ENCODE results near the gene SCMH1.

DNA sequence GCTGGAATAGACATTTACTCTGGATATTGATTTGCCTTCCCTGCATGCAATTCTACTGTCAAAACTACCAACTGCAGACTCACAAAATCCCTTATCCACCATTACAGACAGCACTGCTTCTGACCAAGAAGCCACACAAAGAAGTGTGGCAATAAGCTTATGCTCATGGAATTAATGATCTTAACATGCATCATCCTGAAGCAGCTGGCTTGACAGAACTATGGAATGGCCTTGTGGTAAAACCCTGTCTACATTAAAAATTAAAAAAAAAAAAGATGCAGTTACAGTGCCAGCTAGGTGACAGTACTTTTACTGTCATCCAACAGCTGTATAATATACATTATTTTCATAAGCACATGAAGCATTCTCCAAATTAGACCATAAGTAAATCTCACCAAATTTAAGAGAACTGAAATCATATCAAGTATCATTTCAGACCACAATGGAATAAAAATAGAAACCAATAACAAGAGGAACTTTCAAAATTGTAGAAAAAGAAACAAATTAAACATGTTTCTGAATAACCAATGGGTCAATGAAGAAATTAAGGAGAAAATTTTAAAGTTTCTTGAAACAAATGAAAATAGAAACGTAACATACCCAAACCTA lies 70.7 kb downstream of the SCMH1 start:
- TF ChIP-seq EZH2 (IDR thresholded peaks at IDR 0.05): no peak
- TF ChIP-seq POLR2A (IDR thresholded peaks at IDR 0.05; ENCODE audit: borderline replicate concordance, extremely low read depth, insufficient read depth, insufficient read length): no peak
- TF ChIP-seq, protein P1, sequence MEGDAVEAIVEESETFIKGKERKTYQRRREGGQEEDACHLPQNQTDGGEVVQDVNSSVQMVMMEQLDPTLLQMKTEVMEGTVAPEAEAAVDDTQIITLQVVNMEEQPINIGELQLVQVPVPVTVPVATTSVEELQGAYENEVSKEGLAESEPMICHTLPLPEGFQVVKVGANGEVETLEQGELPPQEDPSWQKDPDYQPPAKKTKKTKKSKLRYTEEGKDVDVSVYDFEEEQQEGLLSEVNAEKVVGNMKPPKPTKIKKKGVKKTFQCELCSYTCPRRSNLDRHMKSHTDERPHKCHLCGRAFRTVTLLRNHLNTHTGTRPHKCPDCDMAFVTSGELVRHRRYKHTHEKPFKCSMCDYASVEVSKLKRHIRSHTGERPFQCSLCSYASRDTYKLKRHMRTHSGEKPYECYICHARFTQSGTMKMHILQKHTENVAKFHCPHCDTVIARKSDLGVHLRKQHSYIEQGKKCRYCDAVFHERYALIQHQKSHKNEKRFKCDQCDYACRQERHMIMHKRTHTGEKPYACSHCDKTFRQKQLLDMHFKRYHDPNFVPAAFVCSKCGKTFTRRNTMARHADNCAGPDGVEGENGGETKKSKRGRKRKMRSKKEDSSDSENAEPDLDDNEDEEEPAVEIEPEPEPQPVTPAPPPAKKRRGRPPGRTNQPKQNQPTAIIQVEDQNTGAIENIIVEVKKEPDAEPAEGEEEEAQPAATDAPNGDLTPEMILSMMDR (IDR thresholded peaks at IDR 0.05 in 2 of 3, conservative IDR thresholded peaks at IDR 0.05 in 1 of 3; ENCODE audit: borderline replicate concordance in 1 of 3, insufficient read depth in 1 of 3, low read depth in 2 of 3, low read length in 2 of 3): no peak
- no peak for TF ChIP-seq RAD21 (IDR thresholded peaks at IDR 0.05; ENCODE audit: low read depth)
- no peak for TF ChIP-seq MAX (IDR thresholded peaks at IDR 0.05)
- TF ChIP-seq, protein P2, sequence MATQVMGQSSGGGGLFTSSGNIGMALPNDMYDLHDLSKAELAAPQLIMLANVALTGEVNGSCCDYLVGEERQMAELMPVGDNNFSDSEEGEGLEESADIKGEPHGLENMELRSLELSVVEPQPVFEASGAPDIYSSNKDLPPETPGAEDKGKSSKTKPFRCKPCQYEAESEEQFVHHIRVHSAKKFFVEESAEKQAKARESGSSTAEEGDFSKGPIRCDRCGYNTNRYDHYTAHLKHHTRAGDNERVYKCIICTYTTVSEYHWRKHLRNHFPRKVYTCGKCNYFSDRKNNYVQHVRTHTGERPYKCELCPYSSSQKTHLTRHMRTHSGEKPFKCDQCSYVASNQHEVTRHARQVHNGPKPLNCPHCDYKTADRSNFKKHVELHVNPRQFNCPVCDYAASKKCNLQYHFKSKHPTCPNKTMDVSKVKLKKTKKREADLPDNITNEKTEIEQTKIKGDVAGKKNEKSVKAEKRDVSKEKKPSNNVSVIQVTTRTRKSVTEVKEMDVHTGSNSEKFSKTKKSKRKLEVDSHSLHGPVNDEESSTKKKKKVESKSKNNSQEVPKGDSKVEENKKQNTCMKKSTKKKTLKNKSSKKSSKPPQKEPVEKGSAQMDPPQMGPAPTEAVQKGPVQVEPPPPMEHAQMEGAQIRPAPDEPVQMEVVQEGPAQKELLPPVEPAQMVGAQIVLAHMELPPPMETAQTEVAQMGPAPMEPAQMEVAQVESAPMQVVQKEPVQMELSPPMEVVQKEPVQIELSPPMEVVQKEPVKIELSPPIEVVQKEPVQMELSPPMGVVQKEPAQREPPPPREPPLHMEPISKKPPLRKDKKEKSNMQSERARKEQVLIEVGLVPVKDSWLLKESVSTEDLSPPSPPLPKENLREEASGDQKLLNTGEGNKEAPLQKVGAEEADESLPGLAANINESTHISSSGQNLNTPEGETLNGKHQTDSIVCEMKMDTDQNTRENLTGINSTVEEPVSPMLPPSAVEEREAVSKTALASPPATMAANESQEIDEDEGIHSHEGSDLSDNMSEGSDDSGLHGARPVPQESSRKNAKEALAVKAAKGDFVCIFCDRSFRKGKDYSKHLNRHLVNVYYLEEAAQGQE (IDR thresholded peaks at IDR 0.05; ENCODE audit: low read depth): no peak
- TF ChIP-seq ZFX (IDR thresholded peaks at IDR 0.05): no peak
- TF ChIP-seq JUND (IDR thresholded peaks at IDR 0.05): no peak
